HG02943 (cell line): ENCODE data around the gene SLC25A52.
"Not testable (repeated sequence)": the region's sequence is repeated elsewhere in the genome, so short reads cannot be mapped to it uniquely, and the experiment has no call there.

Source experiments
- ATAC-seq: cut with Tn5 transposase; IDR thresholded peaks from one replicate; pipeline ENCODE4 v1.9.1; 2021; ENCODE audit warnings: mild to moderate bottlenecking, low read depth, moderate library complexity; ENCODE audit not compliant: unreplicated experiment

Gene SLC25A52

DNA sequence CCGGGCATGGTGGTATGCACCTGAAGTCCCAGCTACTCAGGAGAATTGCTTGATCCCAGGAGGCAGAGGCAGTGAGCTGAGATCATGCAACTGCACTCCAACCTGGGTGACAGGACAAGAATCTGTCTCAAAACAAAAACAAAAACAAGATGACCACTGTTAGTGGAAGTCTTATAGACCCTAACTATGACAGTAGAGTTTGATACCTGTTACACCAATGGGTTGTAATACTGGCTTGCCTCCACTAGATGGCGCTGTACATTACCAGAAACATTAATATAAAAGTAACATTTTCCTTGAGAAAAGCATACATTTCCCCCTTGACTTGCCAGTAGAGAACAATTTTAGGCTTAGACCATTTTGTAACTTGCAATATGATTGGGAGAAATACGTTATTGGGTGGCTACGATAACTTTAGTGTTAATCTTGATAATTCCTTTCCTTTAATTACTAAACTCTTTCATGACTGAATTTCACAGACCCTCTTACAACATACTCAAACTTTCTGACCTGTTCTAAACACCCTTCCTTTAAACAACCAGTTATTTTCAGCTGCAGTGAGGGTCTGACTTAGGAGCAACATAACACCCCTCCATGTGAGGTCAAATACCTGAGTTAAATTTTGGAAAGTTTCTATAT lies 19.5 kb downstream of the SLC25A52 start:
- ATAC-seq: no peak

DNA sequence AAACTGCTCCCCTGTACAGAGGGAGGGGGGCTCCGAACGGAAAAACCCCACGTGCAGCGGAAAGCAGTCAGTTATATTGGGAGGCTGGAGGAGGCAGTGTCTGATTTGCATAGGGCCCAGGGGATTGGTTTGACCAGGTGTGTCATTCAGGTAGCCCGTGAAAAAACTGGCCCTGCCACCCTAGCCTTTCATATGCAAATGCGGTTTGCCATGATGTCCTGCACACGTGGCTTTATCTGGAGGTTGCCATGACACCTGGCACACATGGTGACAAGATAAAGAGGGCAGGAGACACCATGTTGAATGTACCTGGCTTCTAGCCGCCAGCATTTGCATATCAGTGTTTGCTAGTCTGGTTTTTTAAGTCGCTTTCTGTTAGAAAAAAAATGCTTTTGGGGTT lies 20.5 kb downstream of the SLC25A52 start:
- no peak for ATAC-seq

DNA sequence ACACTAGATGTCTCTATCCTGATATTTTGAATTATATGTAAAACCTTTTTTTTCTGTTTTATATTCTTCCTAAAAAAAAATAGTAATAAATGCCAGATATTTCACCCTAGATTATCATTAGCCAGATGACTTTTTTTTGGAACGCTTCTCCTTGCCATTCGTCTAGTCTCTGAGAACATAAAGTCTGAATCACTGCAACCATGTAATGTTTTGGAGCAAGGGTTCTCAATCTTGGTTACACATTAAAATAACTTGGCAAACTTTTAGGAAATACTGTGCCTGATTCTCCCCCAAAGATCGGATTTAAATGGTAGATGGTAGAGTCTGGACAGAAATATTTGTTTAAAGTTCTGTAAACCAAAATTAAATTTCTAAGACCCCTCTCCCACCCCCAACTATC lies 21.0 kb downstream of the SLC25A52 start:
- no peak for ATAC-seq

DNA sequence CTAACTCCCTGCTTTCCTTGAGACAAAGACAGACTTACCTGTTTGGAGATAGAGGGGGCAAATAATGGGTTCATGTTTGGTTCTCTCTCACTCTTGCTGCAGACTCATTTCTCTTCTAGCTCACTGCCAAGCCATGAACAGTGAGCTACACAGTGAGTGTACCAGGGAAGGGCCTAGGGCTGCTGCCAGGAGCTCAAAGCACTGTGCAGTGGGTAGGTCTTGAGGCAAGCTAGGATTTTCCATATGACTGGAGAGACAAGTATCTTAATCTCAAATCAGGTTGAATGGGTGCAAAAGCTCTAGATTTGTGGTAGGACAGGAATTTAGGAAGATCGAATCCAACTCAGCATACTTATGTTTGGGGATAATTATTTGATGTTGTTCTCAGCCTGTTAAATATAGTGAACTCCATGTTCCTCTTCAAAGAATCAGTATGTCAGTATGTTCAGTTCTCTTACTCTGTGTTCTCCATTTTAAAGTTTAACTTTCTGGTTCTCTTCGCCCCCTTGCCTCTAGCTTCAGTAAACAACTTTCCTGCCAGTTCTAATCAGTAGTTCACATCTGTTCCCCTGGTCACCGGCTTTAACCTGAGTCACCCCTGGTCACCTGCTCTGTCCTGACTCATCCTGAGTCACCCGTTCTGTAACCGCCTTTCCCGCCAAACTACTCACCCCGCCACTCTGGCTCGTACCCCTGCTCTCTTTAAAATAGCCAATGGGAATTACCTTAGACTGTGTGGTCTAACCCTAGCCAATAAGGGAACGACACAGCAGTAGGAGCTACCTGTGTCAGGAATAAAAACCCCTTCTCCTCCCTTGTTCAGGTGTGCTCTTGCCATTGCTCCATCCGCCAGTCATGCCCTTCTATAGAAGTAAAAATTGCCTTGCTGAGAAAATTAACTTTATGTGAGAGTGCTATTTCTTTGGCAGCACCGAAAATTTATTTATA lies 21.9 kb downstream of the SLC25A52 start:
- ATAC-seq: no peak

DNA sequence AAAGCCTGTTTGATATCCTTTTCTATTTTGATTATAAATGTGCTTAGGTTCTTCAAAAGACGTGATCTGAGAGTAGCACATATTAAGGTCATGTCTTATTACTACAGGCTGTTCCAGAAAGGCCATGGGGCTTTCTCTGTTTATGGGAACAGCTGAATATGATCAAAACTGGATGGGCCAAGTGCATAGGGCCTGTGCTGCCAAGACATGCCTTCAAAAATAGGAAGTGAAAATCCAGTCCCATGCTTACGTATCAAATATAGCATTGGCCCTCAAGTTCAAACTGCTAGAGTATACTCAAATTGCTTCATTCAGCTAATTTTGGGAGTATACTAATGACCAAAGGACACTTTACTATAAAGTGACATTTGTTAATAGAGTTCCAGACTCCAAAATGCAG lies 24.1 kb downstream of the SLC25A52 start:
- ATAC-seq: no peak

DNA sequence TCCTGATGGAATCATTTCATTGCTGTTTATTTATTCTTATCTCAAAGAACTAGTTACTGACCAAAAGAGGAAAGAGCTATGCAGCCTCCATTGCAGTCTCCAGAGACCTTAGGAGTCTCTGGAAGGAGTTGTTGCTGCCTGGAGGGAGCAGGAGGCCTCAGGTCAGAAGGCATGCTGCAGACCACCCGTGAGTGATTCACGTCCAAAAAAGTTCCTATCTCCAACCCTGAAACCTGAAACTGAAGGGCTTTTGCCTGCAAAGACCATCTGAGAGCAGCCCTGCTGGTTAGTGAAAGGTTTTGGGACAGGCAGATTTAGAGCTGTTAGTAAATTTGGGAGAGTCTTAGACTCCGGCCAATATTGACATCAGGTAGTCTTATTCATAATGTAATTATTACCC lies 29.1 kb downstream of the SLC25A52 start:
- no peak for ATAC-seq

DNA sequence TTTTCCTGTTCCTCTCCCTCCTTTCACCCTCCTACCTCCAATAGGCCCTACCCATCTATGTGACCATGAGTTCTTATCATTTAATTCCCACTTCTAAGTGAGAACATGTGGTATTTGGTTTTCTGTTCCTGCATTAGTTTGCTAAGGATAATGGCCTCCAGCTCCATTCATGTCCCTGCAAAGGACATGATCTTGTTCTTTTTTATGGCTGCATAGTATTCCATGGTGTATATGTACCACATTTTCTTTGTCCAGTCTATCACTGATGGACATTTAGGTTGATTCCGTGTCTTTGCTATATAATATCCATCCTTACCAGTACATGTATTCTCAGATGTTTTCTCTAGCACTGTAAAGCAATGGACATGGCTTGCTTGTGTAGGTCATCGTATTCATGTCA lies 31.5 kb downstream of the SLC25A52 start:
- not testable (repeated sequence) for ATAC-seq

DNA sequence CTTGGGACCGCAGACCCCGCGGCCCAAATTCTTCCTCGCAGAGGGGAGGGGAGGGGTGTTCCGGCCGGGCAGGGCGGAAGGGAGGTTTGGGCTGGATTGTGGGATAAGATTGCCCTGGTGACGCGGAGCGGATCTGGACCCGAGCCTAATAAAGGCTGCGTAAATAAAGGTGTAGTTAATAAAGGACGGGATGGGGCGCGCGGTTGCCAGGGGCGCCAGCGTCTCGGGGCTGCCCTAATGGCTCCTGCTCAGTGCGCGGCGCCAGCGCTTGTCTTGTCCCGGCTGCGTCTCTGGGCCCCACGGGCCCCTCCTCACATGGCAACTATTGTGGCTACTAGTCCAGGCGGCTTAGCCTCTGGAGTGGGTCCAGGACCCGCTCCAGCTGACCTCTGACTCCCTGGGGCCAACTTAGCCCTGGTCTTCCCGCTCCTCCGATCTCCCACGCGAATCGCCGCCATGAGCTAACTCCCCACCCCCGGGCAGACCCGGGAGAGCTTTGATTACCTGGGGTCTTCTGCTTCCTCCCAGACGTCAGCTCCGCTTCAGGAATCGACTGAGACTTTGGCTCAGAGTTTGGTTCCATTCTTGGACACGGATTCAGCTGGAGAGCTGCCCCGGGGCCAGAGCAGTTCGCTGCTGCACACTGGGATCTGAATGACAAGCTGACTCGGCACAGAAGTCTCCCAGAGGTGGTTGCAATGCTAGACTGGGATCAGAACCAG lies 36.5 kb downstream of the SLC25A52 start:
- ATAC-seq: no peak

DNA sequence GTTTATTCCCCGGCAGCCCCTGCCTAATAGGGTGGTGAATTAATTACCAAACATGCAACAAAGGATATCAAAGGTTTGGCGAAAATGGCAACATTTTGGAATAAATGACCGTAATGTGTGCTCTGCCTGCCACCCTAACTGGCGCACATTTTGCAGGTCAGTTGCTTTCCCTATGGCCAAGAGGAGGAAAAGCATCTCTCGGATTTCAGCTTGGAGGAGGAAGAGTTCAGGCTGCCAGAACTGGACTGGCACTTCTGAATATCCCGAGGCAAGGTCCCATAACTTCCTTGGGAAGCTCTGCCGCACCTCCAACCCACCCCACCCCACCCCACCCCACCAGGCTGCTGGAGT lies 37.1 kb downstream of the SLC25A52 start:
- no peak for ATAC-seq

DNA sequence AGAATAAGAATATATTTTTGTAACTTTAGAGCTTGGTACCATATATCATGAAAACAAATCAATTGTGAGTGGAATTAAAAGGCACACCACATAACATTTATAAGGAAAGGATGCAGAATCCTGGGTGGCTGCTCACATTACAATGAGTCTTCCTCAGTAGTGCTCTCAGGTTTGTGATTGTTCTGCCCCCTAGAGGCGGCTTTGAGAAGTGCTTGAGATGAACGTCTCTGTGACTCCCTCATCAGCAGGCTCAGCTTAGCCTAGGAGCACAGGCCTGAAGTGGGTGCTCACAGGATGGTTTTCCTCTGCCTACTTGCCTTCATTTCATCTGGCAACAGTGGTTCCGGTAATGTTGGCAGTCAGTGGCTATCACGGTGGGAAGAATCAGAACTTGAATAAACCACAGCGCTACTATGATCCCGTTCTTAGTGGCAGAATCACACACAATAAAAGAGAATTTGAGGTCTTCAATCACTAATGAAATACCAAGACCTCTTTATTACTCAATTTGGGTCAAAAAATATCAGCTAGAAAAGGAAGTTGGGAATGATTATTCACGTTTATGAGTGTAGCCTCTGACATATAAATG lies 38.2 kb downstream of the SLC25A52 start:
- ATAC-seq: peak; percentile 87

DNA sequence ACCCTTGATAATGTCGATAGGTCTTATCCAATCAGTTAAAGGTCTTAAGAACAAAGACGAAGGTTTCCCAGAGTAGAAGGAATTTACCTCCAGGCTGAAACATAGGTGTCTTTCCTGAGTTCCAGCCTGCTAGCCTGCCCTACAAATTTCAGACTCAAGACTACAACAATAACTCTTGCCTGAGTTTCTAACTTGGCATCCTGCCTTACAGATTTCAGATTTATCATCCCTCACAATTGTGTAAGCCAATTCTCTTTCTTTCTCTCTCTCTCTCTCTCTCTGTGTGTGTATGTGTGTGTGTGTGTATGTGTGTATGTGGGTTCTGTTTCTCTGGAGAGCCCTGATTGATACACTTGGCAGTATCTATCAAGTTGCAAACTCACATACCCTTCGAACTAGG lies 39.1 kb downstream of the SLC25A52 start:
- no peak for ATAC-seq

DNA sequence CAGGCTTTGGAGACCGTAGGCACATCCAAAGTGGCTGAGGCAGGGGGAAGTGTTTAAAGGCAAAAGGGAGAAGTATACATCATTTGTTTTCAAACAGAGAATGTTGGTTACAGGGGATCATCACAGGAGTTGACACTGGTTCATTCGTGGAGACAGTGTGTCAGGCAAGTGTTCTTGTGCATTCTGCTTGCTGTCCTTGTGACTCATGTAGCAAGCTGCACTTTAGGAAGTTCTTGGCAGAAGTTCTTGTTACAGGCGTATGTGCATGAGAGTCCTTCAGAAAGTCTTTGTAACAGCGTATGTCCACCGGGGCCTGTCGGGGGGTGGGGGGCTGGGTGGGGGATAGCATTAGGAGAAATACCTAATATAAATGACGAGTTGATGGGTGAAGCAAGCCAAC lies 39.8 kb downstream of the SLC25A52 start:
- no peak for ATAC-seq

DNA sequence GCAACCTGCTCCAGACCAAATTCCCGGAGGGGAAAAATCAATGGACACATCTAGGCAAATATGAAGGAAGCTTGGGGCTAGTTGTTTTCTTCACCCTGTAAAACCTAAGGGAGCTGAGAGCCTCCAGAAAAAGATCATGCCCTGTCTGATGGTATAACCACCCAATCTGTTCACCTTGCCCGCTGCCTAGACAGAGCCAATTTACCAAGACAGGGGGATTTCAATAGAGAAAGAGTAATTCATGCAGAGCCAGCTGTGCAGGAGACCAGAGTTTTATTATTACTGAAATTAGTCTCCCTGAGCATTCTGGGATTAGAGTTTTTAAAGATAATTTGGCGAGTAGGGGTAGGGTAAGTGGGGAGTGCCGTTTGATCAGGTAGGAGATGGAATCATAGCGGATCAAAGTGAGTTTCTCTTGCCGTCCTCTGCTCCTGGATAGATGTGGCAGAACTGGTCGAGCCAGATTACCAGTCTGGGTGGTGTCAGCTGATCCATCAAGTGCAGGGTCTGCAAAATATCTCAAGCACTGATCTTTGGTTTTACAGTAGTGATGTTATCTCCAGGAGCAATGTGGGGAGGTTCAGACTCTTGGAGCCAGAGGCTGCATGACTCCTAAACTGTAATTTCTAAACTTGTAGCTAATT lies 41.2 kb downstream of the SLC25A52 start:
- ATAC-seq: no peak

DNA sequence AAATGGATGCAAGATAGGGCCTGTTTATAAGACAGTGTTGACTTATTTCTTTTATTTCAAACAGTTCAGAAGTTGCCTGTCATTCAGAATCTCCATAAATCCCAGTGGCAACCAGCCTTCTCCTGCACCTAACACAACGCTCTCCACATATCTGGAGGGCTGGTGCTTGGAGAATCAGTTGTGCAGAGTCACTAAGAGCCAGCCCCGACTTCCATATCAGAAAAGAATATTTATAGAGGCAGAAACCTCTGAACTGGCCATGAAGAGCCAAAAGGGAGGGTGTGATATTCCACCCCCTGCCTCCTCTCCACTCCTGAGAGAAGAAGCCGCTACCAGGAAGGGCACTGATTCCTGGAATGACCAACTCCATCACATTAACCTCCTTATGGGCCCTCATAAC lies 42.3 kb downstream of the SLC25A52 start:
- ATAC-seq: no peak

DNA sequence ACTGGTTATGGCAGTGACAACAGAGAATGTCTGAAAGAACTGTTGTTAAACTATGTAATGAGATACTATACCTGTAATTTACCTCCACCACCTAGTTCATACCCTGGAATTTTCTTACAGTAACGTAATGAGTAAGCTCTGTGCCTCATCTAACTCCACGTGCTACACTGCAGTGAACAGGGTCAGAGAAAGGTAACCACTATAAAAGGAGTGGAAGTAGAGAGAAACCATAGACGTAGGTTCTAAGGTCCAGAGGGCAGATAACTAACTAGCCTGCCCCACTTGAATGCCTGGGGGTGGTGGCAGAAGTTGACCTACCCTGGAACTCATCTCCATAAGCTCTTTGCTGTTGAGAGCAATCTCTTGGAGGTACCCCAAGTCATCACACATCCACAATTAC lies 44.3 kb downstream of the SLC25A52 start:
- ATAC-seq: no peak

DNA sequence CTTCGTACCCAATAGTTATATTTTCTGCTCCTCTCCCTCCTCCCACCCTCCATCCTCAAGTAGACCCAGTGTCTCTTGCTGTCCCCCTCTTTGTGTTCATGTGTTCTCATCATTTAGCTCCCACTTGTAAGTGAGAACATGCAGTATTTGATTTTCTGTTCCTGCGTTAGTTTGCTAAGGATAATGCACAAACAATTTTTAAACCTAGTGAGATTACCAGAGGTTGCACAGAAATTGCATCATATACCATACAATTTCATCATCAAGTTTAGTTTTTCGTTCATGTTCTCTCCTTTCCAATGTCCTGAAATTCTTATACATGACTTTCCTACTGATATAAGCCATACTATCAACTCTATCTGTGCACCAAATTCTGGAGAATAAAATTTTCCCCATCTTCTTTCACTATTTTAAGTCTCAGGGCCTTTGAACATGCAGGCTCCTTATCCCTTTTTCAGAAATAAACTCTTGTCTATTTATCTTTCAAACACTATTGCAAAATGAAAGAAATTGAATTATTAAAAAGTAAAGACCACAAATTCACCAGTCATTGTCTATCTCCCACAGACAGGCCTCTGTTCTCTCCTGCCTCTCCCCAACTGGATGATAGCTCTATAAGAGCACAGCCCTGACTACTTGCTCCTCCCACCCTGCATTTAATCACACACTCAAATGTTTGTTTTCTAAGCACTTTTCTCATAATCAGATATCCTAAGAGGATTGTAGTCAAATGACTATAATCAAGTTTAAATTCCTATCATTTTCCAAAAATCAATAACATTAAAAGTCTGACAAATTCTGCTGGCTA lies 49.1 kb downstream of the SLC25A52 start:
- ATAC-seq: no peak

DNA sequence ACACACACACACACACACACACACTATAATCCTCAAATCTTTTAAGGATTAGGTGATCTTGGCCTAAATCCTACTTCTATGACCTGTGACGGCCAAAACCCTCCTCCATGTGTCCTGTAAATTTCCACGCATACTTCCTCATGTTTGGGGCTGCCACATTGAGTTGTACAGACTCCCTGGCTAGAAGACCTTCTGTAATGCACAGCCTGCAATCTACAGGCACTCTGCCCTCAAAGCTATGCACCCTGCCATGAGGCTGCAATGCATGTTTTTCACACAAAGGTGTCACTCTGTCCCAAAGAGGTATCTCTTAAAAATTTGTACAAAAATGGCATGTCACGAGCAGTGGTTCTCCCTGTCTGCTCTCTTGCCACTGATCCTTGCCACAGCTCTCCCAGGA lies 49.9 kb downstream of the SLC25A52 start:
- peak; percentile 63 for ATAC-seq
